ENCODE results near the gene SLC16A3.
A peak's percentile ranks its signal among the peaks of the same experiment; 100 is the strongest.
"Not testable (repeated sequence)": the region's sequence is repeated elsewhere in the genome, so short reads cannot be mapped to it uniquely, and the experiment has no call there.

Gene SLC16A3

GRCh38 chr17:82248815-82249674 lies 20.2 kb downstream of the SLC16A3 start:
- no peak for DNase-seq

GRCh38 chr17:82249896-82250581 lies 21.2 kb downstream of the SLC16A3 start:
- DNase-seq = no peak

- DNase-seq = no peak
Observed at GRCh38 chr17:82250868-82251500, 22.1 kb downstream of the SLC16A3 start.

GRCh38 chr17:82252511-82253178 lies 23.8 kb downstream of the SLC16A3 start:
- DNase-seq = no peak

- DNase-seq = no peak
Observed at GRCh38 chr17:82253179-82253544, 24.3 kb downstream of the SLC16A3 start.

GRCh38 chr17:82254096-82254495 lies 25.3 kb downstream of the SLC16A3 start:
- not testable (repeated sequence) for DNase-seq

- not testable (repeated sequence) for DNase-seq
Observed at GRCh38 chr17:82254746-82255145, 25.9 kb downstream of the SLC16A3 start.

GRCh38 chr17:82255402-82255972 lies 26.6 kb downstream of the SLC16A3 start:
- no peak for DNase-seq

- no peak for DNase-seq
Observed at GRCh38 chr17:82256242-82256885, 27.5 kb downstream of the SLC16A3 start.

GRCh38 chr17:82257473-82257872 lies 28.6 kb downstream of the SLC16A3 start:
- peak; percentile 67 for DNase-seq

GRCh38 chr17:82258555-82258954 lies 29.7 kb downstream of the SLC16A3 start:
- no peak for DNase-seq

- DNase-seq = not testable (repeated sequence)
Observed at GRCh38 chr17:82259972-82260961, 31.4 kb downstream of the SLC16A3 start.

- DNase-seq = no peak
Observed at GRCh38 chr17:82262344-82262743, 33.5 kb downstream of the SLC16A3 start.

GRCh38 chr17:82263641-82264040 lies 34.8 kb downstream of the SLC16A3 start:
- DNase-seq = no peak

- DNase-seq = no peak
Observed at GRCh38 chr17:82266142-82266541, 37.3 kb downstream of the SLC16A3 start.

GRCh38 chr17:82267575-82268379 lies 38.9 kb downstream of the SLC16A3 start:
- peak; percentile 54 for DNase-seq

- DNase-seq = no peak
Observed at GRCh38 chr17:82269138-82269881, 40.5 kb downstream of the SLC16A3 start.

GRCh38 chr17:82269882-82270500 lies 41.1 kb downstream of the SLC16A3 start:
- no peak for DNase-seq

- DNase-seq = no peak
Observed at GRCh38 chr17:82270651-82271050, 41.8 kb downstream of the SLC16A3 start.
